Activated CD4-positive, alpha-beta T cell treated with anti-CD3 and anti-CD28 coated beads for 36 hours (primary cell): ENCODE results near the gene EVA1A. TPM values are rescaled to one million over a fixed set of nuclear protein-coding genes. Genes with fewer than 3 reads are reported as not detected.

Experiments
- ATAC-seq: fragments of 200-7000 bp; cut with Tn5 transposase; one replicate; pipeline ENCODE4 v1.10.0; 2021; ENCODE audit warnings: mild to moderate bottlenecking, moderate library complexity
- CTCF ChIA-PET: fragments of 350-600 bp; sonication (Branson Sonifier 250); formaldehyde crosslinking; loops from one replicate; lab custom pipeline; 2021; ENCODE audit warnings: antibody characterized with exemption; lab: Charles Lee
- POLR2A ChIA-PET: fragments of 350-600 bp; sonication (Branson Sonifier 250); formaldehyde crosslinking; loops from one replicate; lab custom pipeline; 2021; ENCODE audit warnings: antibody characterized with exemption, inconsistent platforms; lab: Charles Lee
- DNase-seq: peaks from one replicate; pipeline ENCODE4 v3.0.0-alpha.2; 2020
- H3K27ac Mint-ChIP-seq: one replicate; pipeline ENCODE4 v1.8.0; 2021; ENCODE audit warnings: mixed read lengths
- H3K27me3 Mint-ChIP-seq: one replicate; pipeline ENCODE4 v1.8.0; 2021; ENCODE audit warnings: mixed read lengths
- H3K36me3 Mint-ChIP-seq: one replicate; pipeline ENCODE4 v1.8.0; 2021; ENCODE audit warnings: low read depth, mixed read lengths
- H3K4me1 Mint-ChIP-seq: one replicate; pipeline ENCODE4 v1.8.0; 2021; ENCODE audit warnings: mixed read lengths
- H3K4me3 Mint-ChIP-seq: one replicate; pipeline ENCODE4 v1.8.0; 2021; ENCODE audit warnings: mild to moderate bottlenecking, moderate library complexity, mixed read lengths
- H3K9me3 Mint-ChIP-seq: one replicate; pipeline ENCODE4 v1.8.0; 2021; ENCODE audit warnings: low read depth, mixed read lengths
- intact Hi-C, 2 experiments: fragments of 100-400 bp; cut with DNase I in 1 of 2; cut with micrococcal nuclease in 1 of 2; formaldehyde crosslinking; loops; one replicate each; pipeline versions ENCODE4 v1.14.2 to v1.15.1; 2022 to 2024; cut with DNase I, micrococcal nuclease
- total RNA-seq, 2 experiments: library from RNA; stranded (reverse); gene quantifications; one replicate each; pipeline ENCODE4 v1.2.3, GENCODE V29; 2021

The EVA1A gene
- total RNA-seq, result under 1 TPM in 1 of 2 experiments, not detected in 1; 0.11 TPM

- Mint-ChIP-seq H3K4me1 (peaks cover 20% of the 10 kb centered on the region), H3K27me3 (peaks cover 49% of the 10 kb centered on the region), H3K9me3 (no peaks in the 10 kb centered on the region), H3K4me3 (peak within 1 kb of the TSS; percentile 72), H3K27ac (peak within 1 kb of the TSS; percentile 30), H3K36me3 (no peaks in the 10 kb centered on the region)
- ATAC-seq (peak; percentile 54), DNase-seq (peak; percentile 56)
- POLR2A ChIA-PET, result no interaction called here
- intact Hi-C loops, result no loop called here
- CTCF ChIA-PET, result interaction anchor here (0.6 to 1.5 kb wide), 3 partner anchors 10 to 47 kb away, joined by 3 read pairs; no protein-coding TSS in a partner anchor
Observed at GRCh38 chr2:75560768-75561565, at the start of gene EVA1A. Gene EVA1A (minus strand): TSS chr2:75560939. CDS start chr2:75518140, 42,799 bp downstream.

- no peaks in the 10 kb centered on the region for H3K36me3 Mint-ChIP-seq
- intact Hi-C loops, result loop anchor here (1.0 to 10.0 kb wide), 7 partner anchors 146 to 920 kb away; partner anchors contain the start of gene TACR1 (in 1 of the 2)
- DNase-seq, result no peak
- ATAC-seq, result no peak
- peaks cover 55% of the 10 kb centered on the region for H3K27me3 Mint-ChIP-seq
- H3K4me3 Mint-ChIP-seq, result no peak overlapping the region
- POLR2A ChIA-PET, result no interaction called here
- H3K9me3 Mint-ChIP-seq, result no peaks in the 10 kb centered on the region
- H3K4me1 Mint-ChIP-seq, result peaks cover 6% of the 10 kb centered on the region
- H3K27ac Mint-ChIP-seq, result no peak overlapping the region
- CTCF ChIA-PET, result interaction anchor here (0.6 to 1.8 kb wide), 8 partner anchors 9 to 690 kb away, joined by 3 to 9 read pairs (median 4); no protein-coding TSS in a partner anchor
Observed at GRCh38 chr2:75609937-75610508, 49.3 kb upstream of the EVA1A start.

GRCh38 chr2:75609334-75609689, 48.6 kb upstream of the EVA1A start:
- H3K9me3 Mint-ChIP-seq, result no peaks in the 10 kb centered on the region
- peaks cover 6% of the 10 kb centered on the region for H3K4me1 Mint-ChIP-seq
- CTCF ChIA-PET, result interaction anchor here (0.8 to 1.8 kb wide), 7 partner anchors 10 to 180 kb away, joined by 3 to 9 read pairs (median 4); no protein-coding TSS in a partner anchor
- ATAC-seq, result no peak
- peaks cover 57% of the 10 kb centered on the region for H3K27me3 Mint-ChIP-seq
- POLR2A ChIA-PET, result no interaction called here
- DNase-seq, result no peak
- intact Hi-C loops, result loop anchor here (1.0 to 10.0 kb wide), 7 partner anchors 145 to 919 kb away; partner anchors contain the start of gene TACR1 (in 1 of the 2)
- no peaks in the 10 kb centered on the region for H3K36me3 Mint-ChIP-seq
- H3K4me3 Mint-ChIP-seq, result no peak overlapping the region
- H3K27ac Mint-ChIP-seq, result no peak overlapping the region

- Mint-ChIP-seq H3K9me3 (no peaks in the 10 kb centered on the region), H3K4me3 (no peak overlapping the region), H3K4me1 (peaks cover 6% of the 10 kb centered on the region), H3K27ac (no peak overlapping the region), H3K36me3 (no peaks in the 10 kb centered on the region), H3K27me3 (peaks cover 55% of the 10 kb centered on the region)
- peak; percentile 72 for DNase-seq
- peak; percentile 81 for ATAC-seq
- ChIA-PET CTCF (interaction anchor here (0.6 to 1.8 kb wide), 23 partner anchors 9 to 690 kb away, joined by 3 to 13 read pairs (median 3); partner anchors contain the start of gene EVA1A), POLR2A (interaction anchor here (0.6 kb wide), 1 partner anchor 182 kb away, joined by 3 read pairs; no protein-coding TSS in a partner anchor)
- intact Hi-C loops, result loop anchor here (1.0 to 10.0 kb wide), 7 partner anchors 145 to 919 kb away; partner anchors contain the start of gene TACR1 (in 1 of the 2)
Observed at GRCh38 chr2:75608684-75609333, 48.1 kb upstream of the EVA1A start.

GRCh38 chr2:75607988-75608683, 47.4 kb upstream of the EVA1A start:
- no peak for DNase-seq
- H3K27ac Mint-ChIP-seq, result no peak overlapping the region
- H3K4me1 Mint-ChIP-seq, result peaks cover 6% of the 10 kb centered on the region
- no peaks in the 10 kb centered on the region for H3K36me3 Mint-ChIP-seq
- intact Hi-C loops, result loop anchor here (2.0 to 10.0 kb wide), 3 partner anchors 409 to 689 kb away; partner anchors contain the start of gene TACR1 (in 1 of the 2)
- ATAC-seq, result no peak
- H3K4me3 Mint-ChIP-seq, result no peak overlapping the region
- H3K27me3 Mint-ChIP-seq, result peaks cover 55% of the 10 kb centered on the region
- CTCF ChIA-PET, result interaction anchor here (0.6 to 1.6 kb wide), 23 partner anchors 9 to 689 kb away, joined by 3 to 13 read pairs (median 3); partner anchors contain the start of gene EVA1A
- POLR2A ChIA-PET, result interaction anchor here (0.6 to 0.7 kb wide), 2 partner anchors 40 to 181 kb away, joined by 3 read pairs; no protein-coding TSS in a partner anchor
- no peaks in the 10 kb centered on the region for H3K9me3 Mint-ChIP-seq

GRCh38 chr2:75607400-75607798, 46.7 kb upstream of the EVA1A start:
- Mint-ChIP-seq H3K4me3 (no peak overlapping the region), H3K27ac (no peak overlapping the region), H3K27me3 (peaks cover 53% of the 10 kb centered on the region), H3K36me3 (no peaks in the 10 kb centered on the region), H3K4me1 (peaks cover 6% of the 10 kb centered on the region), H3K9me3 (no peaks in the 10 kb centered on the region)
- ATAC-seq (no peak), DNase-seq (no peak)
- intact Hi-C loops, result loop anchor here in 1 of 2 experiments (10.0 kb wide), 1 partner anchor 543 kb away; no protein-coding TSS in a partner anchor
- ChIA-PET CTCF (interaction anchor here (0.7 to 1.6 kb wide), 6 partner anchors 13 to 688 kb away, joined by 3 to 13 read pairs (median 4); no protein-coding TSS in a partner anchor), POLR2A (interaction anchor here (0.7 kb wide), 1 partner anchor 39 kb away, joined by 3 read pairs; no protein-coding TSS in a partner anchor)

DNA sequence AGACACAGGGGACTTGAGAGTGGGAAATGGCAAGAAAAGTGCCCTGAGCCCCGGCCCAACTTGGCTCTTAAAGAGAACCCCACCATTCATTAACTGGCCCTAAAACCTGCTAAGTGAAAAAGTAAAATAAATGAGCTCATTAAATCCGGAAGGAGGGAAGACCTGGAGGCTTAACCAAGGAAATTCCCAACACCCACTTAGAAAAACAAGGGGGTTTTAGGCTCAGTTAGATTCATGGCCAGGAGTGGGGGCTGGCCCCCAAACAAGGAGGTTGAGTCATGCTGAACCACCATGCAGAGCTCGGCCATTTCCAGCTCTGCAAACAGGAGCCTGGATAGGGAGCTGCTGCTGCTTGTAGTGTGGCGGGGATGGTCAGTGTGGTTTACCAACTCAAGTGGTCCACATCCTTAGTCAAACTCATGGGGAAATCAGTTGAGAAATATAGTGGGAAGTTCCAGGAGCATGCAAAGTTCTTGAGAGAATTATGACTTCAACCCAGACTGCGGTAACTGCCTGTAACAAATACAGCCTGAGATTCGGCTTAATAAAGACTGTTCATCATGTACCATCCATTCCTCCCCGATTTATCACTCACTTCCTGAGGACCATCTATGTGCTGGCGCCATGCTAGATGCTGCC, 46.1 kb upstream of the EVA1A start:
- H3K27ac Mint-ChIP-seq, result no peak overlapping the region
- H3K9me3 Mint-ChIP-seq, result no peaks in the 10 kb centered on the region
- H3K4me3 Mint-ChIP-seq, result no peak overlapping the region
- POLR2A ChIA-PET, result no interaction called here
- no peaks in the 10 kb centered on the region for H3K36me3 Mint-ChIP-seq
- ATAC-seq (no peak), DNase-seq (no peak)
- intact Hi-C loops, result loop anchor here in 1 of 2 experiments (10.0 kb wide), 1 partner anchor 542 kb away; no protein-coding TSS in a partner anchor
- H3K4me1 Mint-ChIP-seq, result peaks cover 6% of the 10 kb centered on the region
- CTCF ChIA-PET, result interaction anchor here (0.7 to 1.6 kb wide), 8 partner anchors 13 to 532 kb away, joined by 3 to 5 read pairs (median 3); no protein-coding TSS in a partner anchor
- H3K27me3 Mint-ChIP-seq, result peaks cover 48% of the 10 kb centered on the region

DNA sequence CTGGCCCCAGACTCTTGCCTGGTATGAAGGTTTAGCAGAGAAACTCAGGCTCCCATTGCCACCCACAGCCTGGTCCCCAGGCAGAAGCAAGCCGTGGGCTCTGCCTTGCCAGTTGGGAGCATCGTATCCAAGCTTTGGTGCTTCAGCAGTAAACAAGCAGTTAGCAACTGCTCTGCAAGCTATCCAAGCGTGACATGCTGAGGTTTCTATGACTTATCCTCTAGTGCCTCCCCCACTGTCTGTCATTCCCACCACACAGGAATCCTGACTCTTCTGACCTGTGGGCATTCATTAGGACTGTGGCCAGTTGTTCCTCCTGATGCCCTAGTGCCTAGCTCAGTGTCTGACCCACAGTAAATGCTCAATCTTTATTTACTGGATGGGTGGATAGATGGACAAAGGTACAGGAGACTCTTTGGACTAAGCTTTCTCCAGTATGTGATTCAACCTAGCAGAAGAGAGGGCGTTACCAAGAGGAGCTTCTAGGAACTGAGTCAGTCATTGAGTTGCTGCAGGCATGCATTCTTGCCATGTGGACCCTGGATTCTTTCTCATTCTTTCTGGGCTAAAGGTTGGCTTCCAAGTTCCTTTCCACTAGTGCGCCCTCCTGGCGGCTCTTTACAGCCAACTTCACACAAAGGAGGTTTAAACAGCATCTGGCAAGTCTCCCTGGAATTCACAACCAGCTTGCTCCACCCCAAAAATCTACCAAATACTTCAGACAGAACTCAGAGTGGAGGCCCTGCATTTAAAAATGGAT, 45.2 kb upstream of the EVA1A start:
- ChIA-PET POLR2A (no interaction called here), CTCF (interaction anchor here (0.7 to 1.6 kb wide), 7 partner anchors 22 to 531 kb away, joined by 3 to 5 read pairs (median 3); no protein-coding TSS in a partner anchor)
- Mint-ChIP-seq H3K36me3 (no peaks in the 10 kb centered on the region), H3K27ac (no peak overlapping the region), H3K9me3 (no peaks in the 10 kb centered on the region), H3K4me1 (peaks cover 6% of the 10 kb centered on the region), H3K27me3 (peaks cover 50% of the 10 kb centered on the region), H3K4me3 (no peak overlapping the region)
- DNase-seq (no peak), ATAC-seq (no peak)
- intact Hi-C loops, result loop anchor here in 1 of 2 experiments (10.0 kb wide), 1 partner anchor 541 kb away; no protein-coding TSS in a partner anchor

DNA sequence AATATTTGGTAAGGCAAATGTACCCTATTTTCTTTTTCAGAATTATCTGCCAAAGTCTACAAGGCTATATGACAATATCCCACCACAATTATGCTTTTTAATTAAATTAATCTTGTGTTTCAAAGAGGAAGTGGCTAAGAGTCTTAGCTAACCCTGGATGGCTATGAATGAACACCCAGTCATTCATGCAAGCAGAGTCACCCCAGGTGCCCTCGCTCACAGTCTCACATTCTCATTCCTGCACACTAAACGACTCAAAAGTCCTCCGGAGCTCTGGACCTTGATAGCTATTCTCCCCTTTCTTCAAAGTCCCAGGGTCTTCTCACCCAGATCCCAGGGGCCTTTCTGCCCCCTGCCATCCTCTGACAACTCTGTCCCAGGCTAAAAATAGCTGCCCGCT, 43.7 kb upstream of the EVA1A start:
- Mint-ChIP-seq H3K4me1 (peaks cover 6% of the 10 kb centered on the region), H3K27me3 (peaks cover 41% of the 10 kb centered on the region), H3K36me3 (no peaks in the 10 kb centered on the region), H3K27ac (no peak overlapping the region), H3K9me3 (no peaks in the 10 kb centered on the region), H3K4me3 (no peak overlapping the region)
- POLR2A ChIA-PET, result no interaction called here
- no peak for ATAC-seq
- DNase-seq, result no peak
- CTCF ChIA-PET, result interaction anchor here (0.6 to 0.8 kb wide), 3 partner anchors 334 to 543 kb away, joined by 3 read pairs; no protein-coding TSS in a partner anchor
- intact Hi-C loops, result loop anchor here in 1 of 2 experiments (10.0 kb wide), 1 partner anchor 540 kb away; no protein-coding TSS in a partner anchor
